Skeletal muscle tissue (tissue), 4 donors: ENCODE data around the gene ZFAND2A. TPM values are rescaled to one million over a fixed set of nuclear protein-coding genes. Genes with fewer than 3 reads are reported as not detected.
"Not testable (repeated sequence)": the region's sequence is repeated elsewhere in the genome, so short reads cannot be mapped to it uniquely, and the experiment has no call there.

Experiments used
- H3K27ac ChIP-seq: one replicate; pipeline ENCODE4 v1.7.0; 2013; ENCODE audit warnings: mild to moderate bottlenecking, low read depth, low read length, inconsistent platforms
- H3K27me3 ChIP-seq, 3 donors: one replicate each; pipeline ENCODE4 v1.7.0; 2013; ENCODE audit warnings: low read length in 3 of 3; ENCODE audit not compliant: control insufficient read depth in 3 of 3, insufficient read depth in 3 of 3
- H3K36me3 ChIP-seq, 3 donors: one replicate each; pipeline ENCODE4 v1.7.0; 2013; ENCODE audit warnings: low read length in 3 of 3; ENCODE audit not compliant: control insufficient read depth in 3 of 3, insufficient read depth in 3 of 3
- H3K4me1 ChIP-seq, 3 donors: one replicate each; pipeline ENCODE4 v1.7.0; 2013; ENCODE audit warnings: low read length in 3 of 3, mild to moderate bottlenecking in 3 of 3; ENCODE audit not compliant: control insufficient read depth in 3 of 3, insufficient read depth in 3 of 3
- H3K4me3 ChIP-seq, 3 donors: one replicate each; pipeline ENCODE4 v1.7.0; 2013; ENCODE audit warnings: low read length in 3 of 3
- H3K9ac ChIP-seq, 3 donors: one replicate each; pipeline ENCODE4 v1.7.0; 2013; ENCODE audit warnings: low read length in 3 of 3, mild to moderate bottlenecking in 3 of 3, moderate library complexity in 2 of 3, low read depth in 1 of 3
- H3K9me3 ChIP-seq, 3 donors: one replicate each; pipeline ENCODE4 v1.7.0; 2013; ENCODE audit warnings: low read length in 3 of 3; ENCODE audit not compliant: control insufficient read depth in 3 of 3
- total RNA-seq: library from RNA; depleted of rRNA; stranded (reverse); fragments of >200 nt; gene quantifications from one replicate; pipeline ENCODE4 v1.2.3, GENCODE V29; 2014
- donor health status: Osteomylitis.

The ZFAND2A gene
- total RNA-seq, 1 donor from 2014 or later, result 10.4 TPM

DNA sequence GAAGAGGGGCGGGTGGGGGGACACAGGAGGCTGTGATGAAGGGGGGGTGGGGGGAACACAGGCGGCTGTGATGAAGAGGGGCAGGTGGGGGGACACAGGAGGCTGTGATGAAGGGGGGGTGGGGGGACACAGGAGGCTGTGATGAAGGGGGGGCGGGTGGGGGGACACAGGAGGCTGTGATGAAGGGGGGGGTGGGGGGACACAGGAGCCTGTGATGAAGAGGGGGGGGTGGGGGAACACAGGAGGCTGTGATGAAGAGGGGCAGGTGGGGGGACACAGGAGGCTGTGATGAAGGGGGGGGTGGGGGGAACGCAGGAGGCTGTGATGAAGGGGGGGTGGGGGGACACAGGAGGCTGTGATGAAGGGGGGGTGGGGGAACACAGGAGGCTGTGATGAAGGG lies 36.4 kb upstream of the ZFAND2A start:
- peaks cover 34 to 47% (median 44%) of the 10 kb centered on the region in 3 donors for H3K27me3 ChIP-seq
- not testable (repeated sequence) for H3K27ac ChIP-seq, H3K9me3 ChIP-seq, H3K4me1 ChIP-seq, H3K4me3 ChIP-seq, H3K36me3 ChIP-seq, H3K9ac ChIP-seq

DNA sequence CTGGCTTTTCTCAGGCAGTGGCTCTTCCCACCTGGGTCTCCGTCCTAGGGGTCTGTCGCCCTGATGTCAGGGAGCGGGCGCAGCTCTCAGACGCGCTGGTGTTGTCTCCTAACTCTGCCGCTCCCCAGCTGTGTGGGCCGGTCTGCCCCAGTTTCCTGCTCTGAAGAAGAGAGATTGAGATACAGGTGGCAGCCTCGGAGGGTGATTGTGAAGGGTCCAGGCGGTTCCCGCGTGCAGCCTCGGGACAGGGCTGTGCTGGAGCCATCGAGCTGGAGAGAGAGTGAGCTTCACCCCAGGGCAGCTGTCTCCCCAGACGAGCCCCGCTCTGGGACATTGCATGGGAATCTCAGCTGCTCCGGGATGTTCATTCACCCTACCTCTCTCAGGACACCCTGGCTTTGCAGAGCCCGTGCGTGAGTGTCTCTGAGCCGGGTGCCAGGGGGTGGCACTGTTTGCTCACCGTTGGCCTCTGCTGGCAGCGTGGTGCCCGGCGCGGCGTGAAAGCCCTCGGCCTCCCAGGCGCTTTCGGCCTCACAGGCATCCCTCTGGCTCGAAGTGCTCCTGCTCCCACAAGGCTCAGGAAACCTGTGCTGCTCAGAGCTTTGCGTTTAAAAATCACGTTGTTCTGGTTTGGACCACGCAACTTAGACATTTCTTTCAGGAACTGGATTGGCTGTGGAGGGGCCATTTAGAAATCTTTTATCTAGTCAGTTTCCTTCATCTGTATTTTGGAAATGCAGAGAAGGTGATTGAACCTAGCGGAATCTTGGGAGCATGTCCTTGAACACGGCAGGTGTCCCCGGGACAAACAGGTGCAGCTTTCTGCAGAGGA lies 33.8 kb upstream of the ZFAND2A start:
- no peak overlapping the region for H3K4me3 ChIP-seq
- peaks cover 0 to 3% (median 3%) of the 10 kb centered on the region in 3 donors for H3K4me1 ChIP-seq
- peaks cover 28 to 51% (median 41%) of the 10 kb centered on the region in 3 donors for H3K27me3 ChIP-seq
- H3K36me3 ChIP-seq, result no peaks in the 10 kb centered on the region
- H3K9ac ChIP-seq, result no peak overlapping the region
- H3K27ac ChIP-seq, result no peak overlapping the region
- H3K9me3 ChIP-seq, result no peaks in the 10 kb centered on the region

GRCh38 chr7:1192171-1192676 lies 32.2 kb upstream of the ZFAND2A start:
- Histone ChIP-seq H3K4me3 (no peak overlapping the region), H3K9me3 (no peaks in the 10 kb centered on the region), H3K36me3 (no peaks in the 10 kb centered on the region), H3K4me1 (no peaks in the 10 kb centered on the region), H3K27ac (no peak overlapping the region), H3K27me3 (peaks cover 29 to 51% (median 41%) of the 10 kb centered on the region in 3 donors), H3K9ac (no peak overlapping the region)

- Histone ChIP-seq H3K9me3 (no peaks in the 10 kb centered on the region), H3K9ac (no peak overlapping the region), H3K4me1 (no peaks in the 10 kb centered on the region), H3K36me3 (no peaks in the 10 kb centered on the region), H3K4me3 (no peak overlapping the region), H3K27ac (no peak overlapping the region), H3K27me3 (peaks cover 44 to 61% (median 47%) of the 10 kb centered on the region in 3 donors)
Measured at GRCh38 chr7:1189986-1190772, 30.2 kb upstream of the ZFAND2A start.

- Histone ChIP-seq H3K4me3 (no peak overlapping the region), H3K9ac (no peak overlapping the region), H3K27me3 (peaks cover 41 to 60% (median 46%) of the 10 kb centered on the region in 3 donors), H3K4me1 (no peaks in the 10 kb centered on the region), H3K9me3 (no peaks in the 10 kb centered on the region), H3K36me3 (no peaks in the 10 kb centered on the region), H3K27ac (no peak overlapping the region)
Measured at GRCh38 chr7:1188720-1189294, 28.8 kb upstream of the ZFAND2A start.

DNA sequence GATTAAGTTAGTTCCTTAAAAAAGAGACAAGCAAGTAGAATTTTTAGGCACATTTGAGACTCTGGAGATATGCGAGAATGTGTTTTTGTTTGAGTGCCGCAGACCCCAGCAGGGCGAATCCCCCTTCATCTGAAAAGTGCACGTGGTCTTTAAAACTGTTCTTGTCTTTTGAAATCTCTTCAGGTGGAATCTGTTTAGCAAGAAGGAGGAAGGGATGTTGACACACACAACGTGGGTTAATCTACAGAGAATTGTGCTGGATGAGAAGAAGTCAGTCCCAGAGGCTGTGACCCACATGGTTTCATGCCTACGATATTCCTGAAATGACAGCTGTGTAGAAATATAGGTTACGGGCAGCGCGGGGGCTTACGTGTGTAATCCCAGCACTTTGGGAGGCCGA lies 27.1 kb upstream of the ZFAND2A start:
- H3K9me3 ChIP-seq, result no peaks in the 10 kb centered on the region
- H3K4me3 ChIP-seq, result no peak overlapping the region
- H3K27me3 ChIP-seq, result peaks cover 39 to 49% (median 43%) of the 10 kb centered on the region in 3 donors
- H3K4me1 ChIP-seq, result no peaks in the 10 kb centered on the region
- no peak overlapping the region for H3K9ac ChIP-seq
- no peak overlapping the region for H3K27ac ChIP-seq
- no peaks in the 10 kb centered on the region for H3K36me3 ChIP-seq

- H3K27ac ChIP-seq, result no peak overlapping the region
- H3K9ac ChIP-seq, result no peak overlapping the region
- H3K27me3 ChIP-seq, result peaks cover 33 to 45% (median 39%) of the 10 kb centered on the region in 3 donors
- H3K9me3 ChIP-seq, result no peaks in the 10 kb centered on the region
- H3K4me1 ChIP-seq, result peaks cover 0 to 2% (median 0%) of the 10 kb centered on the region in 3 donors
- H3K4me3 ChIP-seq, result no peak overlapping the region
- no peaks in the 10 kb centered on the region for H3K36me3 ChIP-seq
Measured at GRCh38 chr7:1181640-1182039, 21.6 kb upstream of the ZFAND2A start.

- H3K27ac ChIP-seq, result no peak overlapping the region
Measured at GRCh38 chr7:1181031-1181430, 21.0 kb upstream of the ZFAND2A start.

GRCh38 chr7:1176891-1177373 lies 16.9 kb upstream of the ZFAND2A start:
- H3K4me1 ChIP-seq, result peaks cover 4 to 12% (median 10%) of the 10 kb centered on the region in 3 donors
- peaks cover 16 to 30% (median 23%) of the 10 kb centered on the region in 3 donors for H3K27me3 ChIP-seq
- H3K4me3 ChIP-seq, result no peak overlapping the region
- H3K36me3 ChIP-seq, result no peaks in the 10 kb centered on the region
- no peaks in the 10 kb centered on the region for H3K9me3 ChIP-seq
- H3K9ac ChIP-seq, result no peak overlapping the region
- H3K27ac ChIP-seq, result no peak overlapping the region

More at GRCh38 chr7:1181031-1181430, 21.0 kb upstream of the ZFAND2A start:
- no peak overlapping the region for H3K4me3 ChIP-seq
- H3K4me1 ChIP-seq, result peaks cover 4 to 8% (median 6%) of the 10 kb centered on the region in 3 donors
- H3K36me3 ChIP-seq, result no peaks in the 10 kb centered on the region
- H3K9me3 ChIP-seq, result no peaks in the 10 kb centered on the region
- H3K27me3 ChIP-seq, result peaks cover 36 to 45% (median 38%) of the 10 kb centered on the region in 3 donors
- no peak overlapping the region for H3K9ac ChIP-seq
